HG03103 (cell line): ENCODE data around the gene THAP12.

ENCODE experiments used
- ATAC-seq: cut with Tn5 transposase; IDR thresholded peaks from one replicate; pipeline ENCODE4 v1.9.1; 2021; ENCODE audit warnings: low read depth; ENCODE audit not compliant: unreplicated experiment

THAP12 gene

GRCh38 chr11:76307978-76308747, 72.8 kb downstream of the THAP12 start:
- ATAC-seq, result no peak

- no peak for ATAC-seq
These were observed 73.5 kb downstream of the THAP12 start for GRCh38 chr11:76307396-76307795.

- no peak for ATAC-seq
These were observed 77.5 kb downstream of the THAP12 start for GRCh38 chr11:76303399-76303798.

- ATAC-seq, result no peak
These were observed 77.9 kb downstream of the THAP12 start for GRCh38 chr11:76302996-76303395.
